Right hindlimb (tissue), 1 donor: ENCODE results near the gene BMP5.

Experiments used
- DNase-seq: peaks from one replicate; pipeline ENCODE4 v3.0.0-alpha.2; 2018

BMP5 gene

GRCh38 chr6:55705451-55706440, 169.6 kb downstream of the BMP5 start:
- DNase-seq, result no peak

- DNase-seq, result no peak
Measured at GRCh38 chr6:55704421-55704820, 171.0 kb downstream of the BMP5 start.
